ENCODE results near the gene CHST3.

- TF ChIP-seq, protein P1, sequence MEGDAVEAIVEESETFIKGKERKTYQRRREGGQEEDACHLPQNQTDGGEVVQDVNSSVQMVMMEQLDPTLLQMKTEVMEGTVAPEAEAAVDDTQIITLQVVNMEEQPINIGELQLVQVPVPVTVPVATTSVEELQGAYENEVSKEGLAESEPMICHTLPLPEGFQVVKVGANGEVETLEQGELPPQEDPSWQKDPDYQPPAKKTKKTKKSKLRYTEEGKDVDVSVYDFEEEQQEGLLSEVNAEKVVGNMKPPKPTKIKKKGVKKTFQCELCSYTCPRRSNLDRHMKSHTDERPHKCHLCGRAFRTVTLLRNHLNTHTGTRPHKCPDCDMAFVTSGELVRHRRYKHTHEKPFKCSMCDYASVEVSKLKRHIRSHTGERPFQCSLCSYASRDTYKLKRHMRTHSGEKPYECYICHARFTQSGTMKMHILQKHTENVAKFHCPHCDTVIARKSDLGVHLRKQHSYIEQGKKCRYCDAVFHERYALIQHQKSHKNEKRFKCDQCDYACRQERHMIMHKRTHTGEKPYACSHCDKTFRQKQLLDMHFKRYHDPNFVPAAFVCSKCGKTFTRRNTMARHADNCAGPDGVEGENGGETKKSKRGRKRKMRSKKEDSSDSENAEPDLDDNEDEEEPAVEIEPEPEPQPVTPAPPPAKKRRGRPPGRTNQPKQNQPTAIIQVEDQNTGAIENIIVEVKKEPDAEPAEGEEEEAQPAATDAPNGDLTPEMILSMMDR (conservative IDR thresholded peaks at IDR 0.05; ENCODE audit: low read length) = no peak
- no peak for TF ChIP-seq EZH2phosphoT487 (IDR thresholded peaks at IDR 0.05; ENCODE audit: borderline replicate concordance)
Observed at GRCh38 chr10:72025832-72026231, 61.6 kb downstream of the CHST3 start.
